HG03442 (cell line): ENCODE data around the gene PPT2.
"Not testable (repeated sequence)": the region's sequence is repeated elsewhere in the genome, so short reads cannot be mapped to it uniquely, and the experiment has no call there.

Experiments
- ATAC-seq: cut with Tn5 transposase; IDR thresholded peaks from one replicate; pipeline ENCODE4 v1.9.1; 2021; ENCODE audit warnings: mild to moderate bottlenecking, moderate library complexity; ENCODE audit not compliant: unreplicated experiment

Gene PPT2

DNA sequence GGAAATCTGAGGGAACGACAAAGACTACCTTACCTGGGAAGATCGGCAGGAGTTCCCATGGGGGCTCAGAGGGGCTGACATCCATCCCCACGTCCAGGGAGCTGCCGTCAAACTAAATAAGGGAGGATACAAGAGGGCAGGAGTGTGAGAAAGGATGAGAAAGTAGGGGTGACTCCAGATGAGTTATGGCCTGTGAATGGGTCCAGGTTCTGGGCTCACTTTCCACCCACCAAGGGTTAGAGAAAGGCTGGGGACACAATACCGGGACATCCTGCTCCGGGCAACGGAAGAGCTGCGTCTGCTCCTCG, 26.6 kb upstream of the PPT2 start:
- ATAC-seq, result no peak

DNA sequence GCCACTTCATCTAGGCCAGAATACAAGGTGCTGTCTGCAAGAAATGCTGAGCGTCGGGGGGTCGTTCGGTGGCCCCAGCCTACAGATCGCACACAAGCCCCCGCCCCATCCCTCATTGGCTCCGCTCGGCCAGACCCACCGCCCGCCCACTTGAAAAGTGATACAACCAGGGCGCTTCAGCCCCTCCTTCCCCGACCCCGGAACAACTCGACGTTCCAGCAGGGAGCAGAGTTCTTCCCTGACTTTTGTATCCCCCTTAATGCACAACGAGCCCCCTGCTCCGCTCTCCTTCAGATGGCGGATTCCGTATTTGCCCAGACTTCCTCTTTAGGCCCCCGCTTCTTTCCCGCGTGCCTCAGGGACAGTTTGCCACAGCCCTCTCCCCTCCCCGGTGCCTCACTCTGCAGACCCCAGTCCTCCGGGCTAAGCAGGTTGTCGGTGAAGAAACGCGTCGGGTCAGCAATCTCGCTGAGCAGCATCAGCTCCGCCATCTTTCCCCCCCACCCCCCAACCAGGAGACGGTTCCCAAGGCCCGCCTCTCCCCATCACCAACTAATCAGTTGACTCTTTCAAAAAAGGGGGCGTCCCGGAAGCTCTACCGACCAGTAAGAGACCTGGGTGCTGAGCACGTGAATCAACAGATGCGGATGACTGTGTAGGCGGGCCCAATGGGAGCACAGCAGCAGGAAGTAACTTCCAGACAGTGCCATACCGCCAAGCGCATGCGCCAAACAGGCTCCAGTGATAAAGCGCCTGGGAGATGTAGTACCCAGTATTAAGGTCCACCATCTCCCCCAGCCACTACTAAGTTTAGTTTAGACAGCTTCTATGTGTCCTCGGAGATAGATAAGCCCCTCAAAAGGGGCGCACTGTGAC, 26.0 kb upstream of the PPT2 start, which contains the start of gene ATF6B:
TSS of gene ATF6B (minus strand) at position 530 of the 876 bp plus-strand sequence. CDS start at position 491, 39 bp downstream.
- peak; percentile 89 for ATAC-seq

DNA sequence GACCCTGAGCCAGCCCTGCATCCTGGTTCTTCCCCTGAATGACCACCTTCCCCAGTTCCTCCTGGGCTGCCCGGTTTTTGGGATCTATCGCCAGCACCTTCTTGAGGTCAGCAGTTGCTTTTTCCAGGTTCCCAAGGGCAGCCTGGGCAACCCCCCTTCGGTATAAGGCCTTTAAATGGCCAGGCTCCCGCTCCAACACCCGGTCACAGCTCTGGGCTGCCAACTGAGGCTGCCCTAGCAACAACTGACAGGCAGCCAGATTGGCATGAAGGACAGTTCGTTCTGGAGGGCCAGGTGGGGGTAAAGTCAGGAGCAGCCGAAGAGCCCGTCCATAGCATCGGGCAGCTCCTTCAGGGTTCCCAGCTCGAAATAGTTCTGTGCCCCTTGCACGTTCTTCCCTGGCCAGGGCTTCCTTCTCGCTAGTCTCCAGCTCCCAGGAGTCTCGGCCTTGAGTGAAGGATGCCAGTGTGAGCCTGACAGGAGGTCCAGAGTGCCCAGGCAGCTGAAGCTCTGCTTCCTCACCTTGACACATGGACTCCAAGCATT, 25.1 kb upstream of the PPT2 start:
- no peak for ATAC-seq

DNA sequence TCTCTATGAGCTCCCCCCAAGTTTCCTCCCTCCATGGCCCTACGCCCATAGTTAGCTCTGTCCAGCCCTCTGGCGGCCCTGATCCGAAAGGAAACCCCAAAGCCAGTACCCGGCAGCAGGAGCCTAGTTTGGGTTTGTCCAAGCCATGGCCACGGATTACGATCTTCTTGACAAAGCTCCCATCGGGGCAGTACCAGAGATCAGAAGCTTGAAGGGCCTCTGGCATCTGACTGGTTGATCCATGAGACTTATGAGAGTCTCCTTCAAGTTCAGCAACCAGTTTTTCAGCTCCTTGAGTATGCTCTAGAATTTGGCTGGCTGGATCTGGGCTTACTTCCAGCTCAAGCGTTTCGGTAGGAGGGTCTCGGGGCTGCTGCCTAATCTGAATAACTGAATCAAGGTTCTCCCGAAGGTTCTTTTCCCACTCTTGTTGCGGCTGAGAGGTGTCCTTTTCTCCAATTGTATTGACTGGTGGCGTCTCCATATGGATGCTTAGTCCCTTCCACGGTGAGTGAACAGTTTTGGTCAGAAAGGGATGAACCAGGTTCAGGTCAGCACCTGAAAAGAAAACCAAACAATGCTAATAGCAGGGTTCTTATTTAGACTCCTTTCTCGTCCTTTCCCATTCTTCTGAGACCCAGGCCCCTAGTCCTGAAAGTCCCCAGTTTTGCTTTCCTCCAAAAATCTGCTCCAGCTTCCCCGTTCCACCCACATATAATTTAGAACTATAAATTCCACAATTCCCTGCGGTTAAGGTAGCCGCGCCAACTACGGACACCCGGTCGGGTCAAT, 24.4 kb upstream of the PPT2 start:
- no peak for ATAC-seq

DNA sequence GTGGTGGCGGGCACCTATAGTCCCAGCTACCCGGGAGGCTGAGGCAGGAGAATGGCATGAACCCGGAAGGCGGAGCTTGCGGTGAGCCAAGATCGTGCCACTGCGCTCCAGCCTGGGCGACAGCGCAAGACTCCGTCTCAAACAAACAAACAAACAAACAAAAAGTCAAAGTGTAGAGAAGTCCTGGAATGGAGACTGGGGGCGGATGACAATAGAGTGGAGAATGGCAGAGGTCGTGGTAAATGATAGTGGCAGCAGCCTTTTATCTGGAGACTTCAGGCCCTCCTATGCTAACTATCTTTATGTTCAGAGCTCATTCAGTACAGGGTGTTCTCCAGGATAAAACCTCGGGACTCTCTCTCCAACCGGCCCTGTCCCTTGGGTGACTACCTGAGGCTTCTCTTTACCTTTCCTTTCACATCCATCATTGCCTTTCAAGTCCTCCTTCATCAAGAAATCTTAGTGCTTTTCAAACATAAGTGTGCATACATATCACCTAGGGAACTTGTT, 22.4 kb upstream of the PPT2 start:
- ATAC-seq, result no peak

DNA sequence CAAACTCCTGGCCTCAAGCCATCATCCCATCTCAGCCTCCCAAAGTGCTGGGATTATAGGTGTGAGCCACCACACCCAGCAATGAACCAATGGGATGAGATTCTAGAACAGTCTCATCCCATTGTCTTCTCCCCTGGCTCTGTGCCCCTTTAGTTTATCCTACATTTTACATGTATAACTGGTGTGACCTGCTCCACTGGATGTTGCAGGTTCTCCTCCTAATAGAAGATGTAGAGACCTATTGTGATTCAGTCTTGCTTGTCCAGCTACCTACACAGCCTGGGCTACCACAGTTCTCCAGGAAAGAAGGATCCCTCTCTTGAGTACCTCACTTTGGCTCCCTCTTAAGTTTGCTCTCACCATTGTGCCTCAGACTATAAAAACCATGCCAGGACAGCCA, 21.8 kb upstream of the PPT2 start:
- no peak for ATAC-seq

DNA sequence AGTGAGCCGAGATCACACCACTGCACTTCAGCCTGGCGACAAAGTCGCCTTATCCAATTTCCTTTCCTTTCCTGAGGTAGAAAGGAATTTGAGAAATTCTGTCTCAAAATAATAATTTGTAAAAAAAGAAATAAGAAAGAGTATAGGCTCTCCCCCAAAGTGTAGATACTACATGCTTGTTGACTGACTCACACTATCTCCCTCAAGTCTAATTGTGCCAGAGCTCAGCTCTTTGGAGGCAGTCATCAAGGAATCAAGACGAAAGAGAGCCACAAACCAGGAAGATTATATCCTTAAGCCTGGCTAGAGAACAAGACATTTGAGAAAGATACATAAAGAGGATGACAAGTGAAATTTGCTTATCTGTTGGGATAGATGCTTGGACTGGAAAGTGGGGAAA, 20.2 kb upstream of the PPT2 start:
- no peak for ATAC-seq

DNA sequence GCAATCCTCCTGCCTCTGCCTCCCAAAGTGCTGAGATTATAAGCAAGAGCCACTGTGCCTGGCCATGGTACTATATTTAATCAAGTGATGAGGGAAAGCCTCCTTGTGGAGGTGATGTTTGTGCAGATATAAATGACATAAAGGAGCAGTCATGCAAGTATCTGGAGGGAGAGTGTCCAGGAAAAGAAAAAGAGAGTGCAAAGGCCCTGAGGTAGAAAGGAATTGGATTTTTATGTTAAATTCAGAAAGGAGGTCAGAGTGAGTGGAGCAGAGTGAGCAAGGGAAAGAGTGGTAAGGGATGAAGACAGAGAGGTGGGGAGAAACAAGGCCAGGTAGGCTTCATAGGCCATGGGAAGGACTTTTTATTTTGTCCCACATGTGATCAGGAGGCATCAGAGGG, 16.5 kb upstream of the PPT2 start:
- ATAC-seq, result no peak

DNA sequence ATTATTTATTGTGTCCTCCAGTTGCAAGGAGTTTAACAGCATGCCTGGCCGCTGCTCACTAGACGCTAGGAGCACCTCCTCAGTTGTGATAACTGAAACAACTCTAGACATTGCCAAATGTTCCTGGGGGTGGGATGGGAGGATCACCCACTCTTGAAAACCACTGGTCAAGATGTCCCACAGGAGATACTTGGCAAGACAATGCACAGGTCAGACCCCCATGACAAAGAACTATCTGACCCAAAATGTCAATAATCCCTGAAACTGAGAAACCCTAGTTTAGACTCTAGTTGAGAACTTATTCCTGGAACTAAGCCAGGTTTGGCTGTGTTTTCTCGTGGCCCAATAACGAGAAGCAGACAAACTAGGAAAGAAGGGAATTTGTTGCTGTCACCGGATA, 14.4 kb upstream of the PPT2 start:
- no peak for ATAC-seq

DNA sequence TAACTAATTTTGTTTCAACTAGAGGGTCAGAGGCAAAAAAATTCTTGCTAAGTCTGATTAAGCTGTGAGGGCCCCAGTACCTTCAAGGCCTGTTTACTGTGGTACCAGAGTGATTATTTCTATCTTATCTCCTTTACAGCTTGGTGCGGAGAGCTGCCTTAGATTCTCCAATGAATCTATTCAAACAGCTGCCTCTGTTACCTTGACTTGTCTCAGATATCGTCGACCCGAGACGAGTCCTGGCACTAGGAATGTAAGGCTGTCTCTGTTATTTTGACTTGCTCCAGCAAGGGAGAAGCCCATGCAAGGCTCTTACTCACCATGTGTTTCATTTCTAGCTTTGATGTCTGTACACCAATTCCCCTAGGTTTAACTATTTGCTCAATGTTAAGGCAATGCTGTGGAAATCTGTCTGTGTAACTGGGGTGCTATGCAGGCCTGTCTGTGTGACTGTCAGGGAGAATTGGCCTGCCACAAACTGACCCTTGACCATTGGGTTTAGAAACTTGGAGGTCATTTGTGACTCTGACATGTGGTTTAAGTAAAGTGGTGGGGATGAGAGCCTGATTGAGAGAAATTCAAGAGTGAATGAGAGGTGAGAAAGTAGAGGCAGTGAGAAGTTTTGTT, 13.4 kb upstream of the PPT2 start:
- no peak for ATAC-seq

DNA sequence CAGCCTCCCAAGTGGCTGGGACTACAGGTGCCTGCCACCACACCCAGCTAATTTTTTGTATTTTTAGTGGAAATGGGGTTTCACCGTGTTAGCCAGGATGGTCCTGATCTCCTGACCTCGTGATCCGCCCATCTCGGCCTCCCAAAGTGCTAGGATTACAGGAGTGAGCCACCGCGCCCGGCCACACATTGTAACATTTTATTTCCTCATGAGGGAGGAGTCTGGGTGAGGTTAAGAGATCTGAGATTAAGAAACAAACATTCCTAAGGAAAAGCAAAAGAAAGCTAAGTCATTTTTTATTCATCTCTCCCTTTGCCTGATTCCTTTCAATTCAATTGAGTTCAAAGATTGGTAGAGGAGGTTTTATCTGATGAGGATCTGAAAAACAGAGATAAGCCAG, 9.7 kb upstream of the PPT2 start:
- not testable (repeated sequence) for ATAC-seq

DNA sequence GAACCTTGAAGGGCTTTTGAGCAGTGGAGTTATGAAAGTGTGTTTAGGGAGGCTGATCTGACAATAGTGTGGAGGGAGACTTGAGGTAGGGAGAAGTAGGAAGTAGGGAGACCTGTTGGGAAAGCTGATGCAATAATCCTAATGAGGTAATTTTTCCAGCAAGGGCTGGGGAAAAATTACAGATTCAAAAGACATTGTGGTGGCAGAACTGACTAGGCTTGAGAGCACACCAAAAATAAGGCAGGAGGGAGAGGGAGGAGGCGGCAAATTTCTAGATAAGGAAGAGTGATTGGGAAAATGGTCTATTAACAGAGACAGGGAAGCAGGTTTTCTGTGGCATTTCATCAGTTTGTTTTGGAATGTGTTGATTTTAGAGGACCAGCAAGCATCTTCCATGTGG, 7.7 kb upstream of the PPT2 start:
- no peak for ATAC-seq

DNA sequence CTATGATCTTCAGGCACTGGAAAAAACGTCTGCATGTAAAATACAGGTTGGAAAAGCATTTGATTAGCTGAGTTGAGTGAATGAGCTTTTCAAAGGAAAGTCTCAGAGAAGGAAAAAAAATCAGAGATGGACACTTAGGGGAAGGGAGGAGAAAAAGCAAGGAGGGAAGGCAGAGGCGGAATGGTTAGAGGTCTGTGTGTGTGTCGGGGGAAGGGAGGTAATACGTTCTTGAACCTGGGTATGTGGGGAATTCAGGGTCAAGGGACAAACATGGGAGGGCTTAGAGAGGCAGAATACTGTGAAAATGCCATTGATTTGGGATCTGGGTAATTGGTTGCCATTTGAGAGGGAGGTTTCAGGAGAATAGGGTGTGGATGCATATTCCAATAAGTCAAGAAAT, 7.3 kb upstream of the PPT2 start:
- no peak for ATAC-seq

DNA sequence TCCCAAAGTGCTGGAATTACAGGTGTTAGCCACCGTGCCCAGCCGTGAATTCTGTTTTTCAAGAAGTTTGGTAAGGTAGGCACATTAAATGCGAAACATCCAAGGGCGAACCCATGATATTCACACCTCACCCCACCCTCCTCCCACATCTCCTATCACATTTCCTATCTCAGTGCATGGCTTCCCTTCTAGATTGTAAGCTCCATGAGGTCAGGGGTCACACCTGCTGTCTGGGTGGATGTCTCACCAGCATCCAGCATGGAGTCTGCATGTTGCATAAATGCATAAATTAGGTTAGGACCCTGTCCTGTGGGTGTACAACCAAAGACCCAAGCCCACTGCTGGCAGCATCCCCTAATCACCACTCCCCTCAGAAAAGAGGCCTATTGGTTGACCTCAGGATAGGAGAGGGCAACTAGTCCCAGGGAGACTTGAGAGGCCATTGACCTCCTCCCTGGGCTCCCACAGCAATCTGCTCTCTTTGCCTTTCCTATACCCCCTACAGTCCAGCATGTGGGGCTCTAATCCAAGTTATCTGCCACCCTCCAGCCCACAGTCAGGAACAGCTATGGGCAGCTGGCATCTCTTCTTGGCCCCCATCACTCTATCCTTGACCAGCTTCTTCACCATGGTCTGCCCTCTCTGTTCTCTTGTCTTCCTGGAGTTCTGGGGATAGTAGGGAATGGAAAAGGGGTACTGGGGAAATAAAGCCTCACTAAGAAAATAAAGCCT, 6.4 kb upstream of the PPT2 start:
- ATAC-seq, result no peak

DNA sequence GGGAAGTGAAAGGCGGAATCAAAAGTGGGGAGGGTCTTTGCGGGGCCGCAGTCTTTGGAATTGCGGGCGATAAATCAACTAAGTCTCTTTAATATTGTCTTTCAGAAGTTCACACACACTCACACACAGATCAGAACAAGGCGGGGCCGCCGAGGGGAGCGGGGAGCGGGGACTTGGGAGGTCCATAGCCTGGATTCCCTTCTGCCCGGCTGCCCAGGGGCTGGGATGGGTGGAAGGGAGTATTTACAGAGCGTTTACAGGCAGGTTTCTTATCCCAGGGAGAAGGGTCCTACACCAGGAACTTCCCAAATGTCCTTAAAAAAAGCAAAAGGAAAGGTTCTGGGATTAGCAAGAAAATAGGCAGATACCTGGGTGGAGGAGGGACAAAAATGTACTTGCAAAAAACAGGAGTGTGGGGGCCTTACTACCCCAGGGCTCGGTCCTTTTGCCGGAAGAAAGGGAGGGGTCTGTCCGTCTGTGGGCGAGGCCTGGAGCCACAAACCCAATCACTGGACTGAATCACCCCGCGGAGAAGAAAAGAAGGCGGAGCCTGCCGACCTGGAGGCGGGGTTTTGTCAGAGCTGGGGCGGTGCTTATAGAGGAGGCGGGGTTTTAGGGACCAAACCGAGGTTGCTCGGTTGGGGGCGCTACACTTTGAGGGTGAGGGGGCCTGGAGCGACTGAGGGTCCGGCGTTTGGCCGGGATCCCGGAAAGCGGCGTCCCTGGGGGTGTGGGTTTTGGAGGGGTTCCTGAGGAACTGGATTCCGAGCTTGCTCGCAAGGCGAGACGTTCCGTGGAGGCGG, 5.5 kb upstream of the PPT2 start:
- no peak for ATAC-seq

DNA sequence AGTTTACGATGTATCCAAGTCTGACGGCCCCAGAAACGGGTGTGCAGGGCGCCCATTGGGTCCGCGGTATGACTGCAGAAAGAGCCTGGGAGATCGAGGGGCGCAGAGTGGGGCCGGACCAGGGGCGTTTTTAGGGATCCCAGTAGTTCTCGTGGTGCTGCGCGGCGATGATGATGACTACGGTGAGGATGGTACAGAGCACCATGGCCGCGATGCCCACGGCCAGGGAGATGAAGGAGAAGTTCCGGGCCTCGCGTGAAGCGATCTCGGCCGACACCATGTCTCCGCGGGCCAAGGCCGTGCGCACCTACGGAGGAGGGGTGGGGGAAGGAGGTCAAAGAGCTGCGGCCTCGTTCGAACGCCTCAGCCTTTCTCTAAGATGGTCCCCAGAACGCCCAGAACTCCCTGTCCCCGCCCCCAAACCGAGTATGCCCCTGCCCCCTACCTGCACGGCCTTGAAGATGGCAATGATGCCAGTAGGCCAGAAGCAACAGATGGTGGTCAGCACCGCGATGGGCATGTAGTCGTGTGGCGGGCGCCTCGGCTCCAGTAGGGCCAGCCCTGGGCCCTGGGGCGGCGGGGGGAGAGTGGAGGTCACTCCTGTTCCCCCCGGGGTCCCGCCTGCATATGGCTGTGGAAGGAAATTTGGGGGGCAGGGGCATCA, 4.7 kb upstream of the PPT2 start:
- ATAC-seq, result no peak

DNA sequence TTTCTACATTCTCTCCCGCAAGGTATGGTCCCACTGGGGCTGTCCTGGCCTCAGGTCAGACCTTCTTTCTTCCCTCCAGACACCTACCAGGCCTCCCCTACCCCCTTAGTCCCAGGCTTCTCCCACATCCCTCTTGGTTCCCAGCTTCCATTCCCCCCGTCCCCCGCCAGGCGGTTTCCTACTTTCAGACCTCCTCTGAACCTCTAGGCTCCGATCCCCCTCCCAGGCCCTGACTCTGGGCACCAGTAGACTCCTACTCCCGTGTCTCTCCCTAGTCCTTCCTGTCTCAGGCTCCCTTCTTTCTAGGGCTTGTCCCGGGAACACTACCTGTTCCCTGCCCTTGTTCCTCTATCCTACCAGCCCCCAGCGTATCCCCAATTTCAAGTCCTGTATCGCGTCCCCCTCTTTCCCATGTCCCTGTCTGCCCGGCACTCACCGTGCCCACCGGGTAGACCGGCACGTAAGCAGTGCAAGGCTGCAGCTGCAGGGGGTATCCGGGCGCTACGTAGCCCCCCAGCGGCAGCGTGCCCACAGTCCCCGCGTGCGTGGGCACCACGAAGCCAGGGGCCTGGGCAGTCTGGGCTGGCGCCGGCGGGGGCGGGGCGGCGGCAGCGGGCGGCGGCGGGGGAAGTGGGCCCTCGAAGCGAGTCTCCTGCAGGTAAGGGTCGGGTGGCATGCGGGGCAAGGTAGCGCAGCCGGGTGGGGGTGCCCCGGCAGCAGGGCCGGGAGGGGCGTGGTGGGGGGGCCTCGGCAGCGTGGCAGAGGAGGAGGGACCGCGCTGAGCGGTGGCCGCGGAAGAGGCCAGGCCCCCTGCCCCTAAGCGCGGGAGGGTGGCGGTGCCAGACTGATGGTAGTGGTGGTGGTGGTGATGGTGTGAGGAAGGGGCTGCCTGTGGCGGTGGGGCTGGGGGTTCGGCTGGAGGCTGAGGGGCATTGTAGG, 3.7 kb upstream of the PPT2 start:
- no peak for ATAC-seq

DNA sequence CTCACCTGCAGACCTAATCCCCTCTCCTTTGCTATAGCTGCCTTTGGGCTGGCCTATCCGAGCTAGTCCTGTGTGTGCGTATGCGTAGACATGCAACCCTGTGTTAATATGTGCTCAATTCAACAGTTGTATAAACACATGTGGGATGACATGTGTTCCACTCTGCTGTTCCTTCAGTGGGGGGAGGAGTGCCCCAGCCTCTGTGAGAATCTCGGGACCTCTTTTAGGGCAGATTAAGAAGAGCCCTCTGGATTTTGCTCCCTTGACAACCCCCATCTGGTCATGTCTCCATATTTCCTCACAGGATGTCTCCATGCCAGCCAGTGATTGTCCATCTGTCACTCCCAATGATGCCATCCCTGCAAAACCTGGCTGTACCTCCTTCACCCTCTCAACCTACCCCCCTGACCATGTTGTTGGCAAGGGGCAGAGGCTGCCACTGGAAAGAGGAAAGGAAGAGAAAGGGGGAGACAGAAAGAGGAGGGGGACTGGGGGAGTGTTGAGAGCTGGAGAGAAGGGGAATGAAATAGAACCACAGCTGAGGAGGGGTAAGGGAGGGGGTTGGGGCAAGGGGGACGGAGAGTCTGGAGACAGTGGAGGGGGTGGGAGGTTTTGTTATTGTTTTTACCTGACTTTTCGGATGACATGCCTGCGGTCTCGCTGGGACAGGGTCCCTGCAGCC, 2.6 kb upstream of the PPT2 start:
- no peak for ATAC-seq
